HCT116 (cell line): Measurements from ENCODE around the gene MRFAP1. TPM values are rescaled to one million over a fixed set of nuclear protein-coding genes. Genes with fewer than 3 reads are reported as not detected.

Experiments
- ATAC-seq: fragments of 200-7000 bp; cut with Tn5 transposase; 2 replicates; pipeline ENCODE4 v1.9.1; 2020; ENCODE audit warnings: mild to moderate bottlenecking, moderate library complexity
- BruUV-seq: library from RNA; stranded (reverse); fragments of 400-500 nt; replicated peaks from 2 replicates; lab custom pipeline; 2021; lab: Mats Ljungman, UMichigan
- CTCF ChIA-PET: fragments of 300-600 bp; sonication (Branson Sonifier 250); formaldehyde crosslinking; loops from one replicate; lab custom pipeline; 2021; ENCODE audit warnings: antibody characterized with exemption; lab: Charles Lee
- POLR2A ChIA-PET: fragments of 300-600, 350-600 bp; sonication (Branson Sonifier 250); formaldehyde crosslinking; loops from one replicate; lab custom pipeline; 2021; ENCODE audit warnings: antibody characterized with exemption; lab: Charles Lee
- RAD21 ChIA-PET, 2 experiments: fragments of 300-600 bp; sonication (Branson Sonifier 250); formaldehyde crosslinking; loops; one replicate each; lab custom pipeline; 2023; ENCODE audit warnings: low total read pairs in 2 of 2; ENCODE audit not compliant: uncharacterized antibody in 2 of 2, unreplicated experiment in 2 of 2, low non-redundant PET in 1 of 2; lab: Charles Lee
- DNase-seq: peaks from one replicate; pipeline ENCODE4 v3.0.0-alpha.2; 2010; ENCODE audit warnings: low read depth, low spot score
- H2AFZ ChIP-seq: fragments of 200-600 bp; shearing (Covaris generic), sonication (generic); 2 replicates; pipeline ENCODE4 v1.6.1; 2017; ENCODE audit warnings: low read depth, mixed run types, mixed read lengths, antibody characterized with exemption, low read length; ENCODE audit not compliant: poor library complexity, severe bottlenecking
- H3K27ac ChIP-seq: 2 replicates; pipeline ENCODE4 v1.5.1; 2012; ENCODE audit warnings: low read depth, low read length
- H3K27me3 ChIP-seq: fragments of 200-600 bp; sonication (generic); 2 replicates; pipeline ENCODE4 v1.6.1; 2016; ENCODE audit warnings: mixed run types, low read length, mixed read lengths; ENCODE audit not compliant: insufficient read depth
- H3K36me3 ChIP-seq, 2 experiments: fragments of 200-500 bp in 1 of 2; fragments of 200-600 bp in 1 of 2; sonication (Bioruptor generic) in 1 of 2; sonication (generic) in 1 of 2; 2 replicates each; pipeline versions ENCODE4 v1.5.1 to v1.6.1; 2014 to 2016; ENCODE audit warnings: low read length in 2 of 2, inconsistent platforms in 1 of 2, mixed read lengths in 1 of 2, mixed run types in 1 of 2; ENCODE audit not compliant: insufficient read depth in 2 of 2, control insufficient read depth in 1 of 2
- H3K4me1 ChIP-seq, 2 experiments: fragments of 200-600 bp in 1 of 2; sonication (generic) in 1 of 2; 2 replicates each; pipeline versions ENCODE4 v1.5.1 to v1.6.1; 2012 to 2017; ENCODE audit warnings: low read length in 2 of 2, inconsistent platforms in 1 of 2, mild to moderate bottlenecking in 1 of 2, mixed read lengths in 1 of 2, mixed run types in 1 of 2, moderate library complexity in 1 of 2; ENCODE audit not compliant: insufficient read depth in 2 of 2, control insufficient read depth in 1 of 2
- H3K4me2 ChIP-seq: fragments of 200-600 bp; sonication (generic); 2 replicates; pipeline ENCODE4 v1.6.1; 2017; ENCODE audit warnings: mixed run types, low read length, mixed read lengths
- H3K4me3 ChIP-seq, 2 experiments: fragments of 200-600 bp in 1 of 2; sonication (generic) in 1 of 2; replicated peaks in 1 of 2; 2 replicates each; pipeline ENCODE4 v1.5.1; 2011 to 2016; ENCODE audit warnings: low read length in 2 of 2, control low read depth in 1 of 2, low read depth in 1 of 2, mild to moderate bottlenecking in 1 of 2, mixed read lengths in 1 of 2, mixed run types in 1 of 2
- H3K79me2 ChIP-seq: fragments of 200-600 bp; sonication (generic); 2 replicates; pipeline ENCODE4 v1.6.1; 2017; ENCODE audit warnings: mild to moderate bottlenecking, mixed run types, low read length, moderate library complexity, mixed read lengths; ENCODE audit not compliant: insufficient read depth
- H3K9ac ChIP-seq: fragments of 200-600 bp; sonication (generic); 2 replicates; pipeline ENCODE4 v1.6.1; 2016; ENCODE audit warnings: low read length, mixed read lengths
- H3K9me2 ChIP-seq: fragments of 200-600 bp; sonication (generic), shearing (Covaris generic); 2 replicates; pipeline ENCODE4 v1.6.1; 2017; ENCODE audit warnings: mixed run types, mild to moderate bottlenecking, moderate library complexity; ENCODE audit not compliant: insufficient read depth
- H3K9me3 ChIP-seq, 2 experiments: fragments of 200-500 bp in 1 of 2; fragments of 200-600 bp in 1 of 2; sonication (Bioruptor generic) in 1 of 2; sonication (generic) in 1 of 2; 2 replicates each; pipeline ENCODE4 v1.6.1; 2014 to 2017; ENCODE audit warnings: low read length in 2 of 2, mixed read lengths in 2 of 2, inconsistent platforms in 1 of 2, low read depth in 1 of 2, mild to moderate bottlenecking in 1 of 2, mixed run types in 1 of 2, moderate library complexity in 1 of 2; ENCODE audit not compliant: control insufficient read depth in 1 of 2, insufficient read depth in 1 of 2
- H4K20me1 ChIP-seq: fragments of 200-600 bp; sonication (generic), shearing (Covaris generic); 2 replicates; pipeline ENCODE4 v1.6.1; 2017; ENCODE audit warnings: mixed run types, mild to moderate bottlenecking, moderate library complexity; ENCODE audit not compliant: insufficient read depth
- CEBPB ChIP-seq: IDR thresholded peaks from 2 replicates; pipeline ENCODE4 v1.6.1; 2012; ENCODE audit warnings: low read depth
- EGR1 ChIP-seq: IDR thresholded peaks from 2 replicates; pipeline ENCODE4 v1.6.1; 2012; ENCODE audit warnings: low read depth
- ELF1 ChIP-seq: IDR thresholded peaks from 2 replicates; pipeline ENCODE4 v1.6.1; 2012; ENCODE audit warnings: low read depth, borderline replicate concordance
- EZH2 ChIP-seq: fragments of 200-600 bp; sonication (generic); IDR thresholded peaks from 2 replicates; pipeline ENCODE4 v1.6.1; 2017; ENCODE audit warnings: antibody characterized with exemption, mixed run types
- EZH2phosphoT487 ChIP-seq: fragments of 200-600 bp; IDR thresholded peaks from 2 replicates; pipeline ENCODE4 v1.6.1; 2018; ENCODE audit warnings: antibody characterized with exemption, borderline replicate concordance
- FOSL1 ChIP-seq: IDR thresholded peaks from 2 replicates; pipeline ENCODE4 v1.6.1; 2012; ENCODE audit warnings: low read depth
- POLR2A ChIP-seq: IDR thresholded peaks from 2 replicates; pipeline ENCODE4 v1.7.0; 2011; ENCODE audit warnings: borderline replicate concordance; ENCODE audit not compliant: insufficient read depth, insufficient read length; ENCODE audit errors: extremely low read depth
- SIN3A ChIP-seq: IDR thresholded peaks from 2 replicates; pipeline ENCODE4 v1.6.1; 2012; ENCODE audit warnings: low read depth
- SRF ChIP-seq: IDR thresholded peaks from 2 replicates; pipeline ENCODE4 v1.6.1; 2012; ENCODE audit warnings: low read depth
- ZNF274 ChIP-seq: fragments of 200-500 bp; sonication (Bioruptor generic); IDR thresholded peaks from 2 replicates; pipeline ENCODE4 v1.6.1; 2014; ENCODE audit warnings: mild to moderate bottlenecking, low read depth, low read length, inconsistent platforms
- intact Hi-C: fragments of 100-400 bp; cut with micrococcal nuclease; formaldehyde crosslinking; loops from 2 replicates; pipeline ENCODE4 v1.10.0; 2022
- total RNA-seq: library from RNA; stranded (reverse); gene quantifications from one replicate; pipeline ENCODE4 v1.2.1, GENCODE V29; 2021; ENCODE audit not compliant: unreplicated experiment
- TF ChIP-seq, protein P1 (sequence below): IDR thresholded peaks from 2 replicates; pipeline ENCODE4 v1.6.1; 2012
- TF ChIP-seq, protein P2 (sequence below): IDR thresholded peaks from 2 replicates; pipeline ENCODE4 v1.6.1; 2012
- TF ChIP-seq, protein P3 (sequence below): IDR thresholded peaks from 2 replicates; pipeline ENCODE4 v1.6.1; 2011; ENCODE audit warnings: mild to moderate bottlenecking, low read length, moderate library complexity; ENCODE audit not compliant: insufficient replicate concordance; ENCODE audit errors: extremely low read depth

MRFAP1 gene
- total RNA-seq, 1 experiment from 2014 or later: 313 TPM

DNA sequence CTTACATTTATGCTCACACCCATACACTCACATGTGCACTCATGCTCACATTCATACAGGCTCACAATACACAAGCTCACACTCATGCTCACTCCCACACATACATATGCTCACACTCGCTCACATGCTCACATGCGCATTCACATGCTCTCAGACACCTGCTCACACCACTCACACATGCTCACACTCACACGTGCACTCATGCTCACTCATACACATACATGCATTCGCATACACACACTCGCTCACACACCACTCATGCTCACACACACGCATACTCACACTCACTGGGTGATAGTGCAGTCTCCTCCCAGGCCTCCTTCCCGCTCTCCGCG, 24.8 kb downstream of the MRFAP1 start:
- Histone ChIP-seq H3K4me1 (peaks cover 0 to 11% of the 10 kb centered on the region in 2 experiments; a peak in 3 of 4 replicates), H3K27me3 (no peaks in the 10 kb centered on the region), H3K9me2 (no peaks in the 10 kb centered on the region), H3K79me2 (no peaks in the 10 kb centered on the region), H3K4me2 (no peak overlapping the region), H3K9ac (no peak overlapping the region), H4K20me1 (no peaks in the 10 kb centered on the region), H3K27ac (no peak overlapping the region), H3K4me3 (no peak overlapping the region), H3K9me3 (no peaks in the 10 kb centered on the region), H3K36me3 (no peaks in the 10 kb centered on the region), H2AFZ (no peak overlapping the region)
- ChIA-PET CTCF (no interaction called here), RAD21 (no interaction called here), POLR2A (no interaction called here)
- no peak for DNase-seq
- no peak for ATAC-seq
- BruUV-seq: no TSS peak
- TF ChIP-seq ZNF274: no peak
- TF ChIP-seq, protein P1, sequence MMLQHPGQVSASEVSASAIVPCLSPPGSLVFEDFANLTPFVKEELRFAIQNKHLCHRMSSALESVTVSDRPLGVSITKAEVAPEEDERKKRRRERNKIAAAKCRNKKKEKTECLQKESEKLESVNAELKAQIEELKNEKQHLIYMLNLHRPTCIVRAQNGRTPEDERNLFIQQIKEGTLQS: no peak
- no peak for TF ChIP-seq SRF
- no peak for TF ChIP-seq EGR1
- TF ChIP-seq ELF1: no peak
- TF ChIP-seq CEBPB: no peak
- TF ChIP-seq, protein P2, sequence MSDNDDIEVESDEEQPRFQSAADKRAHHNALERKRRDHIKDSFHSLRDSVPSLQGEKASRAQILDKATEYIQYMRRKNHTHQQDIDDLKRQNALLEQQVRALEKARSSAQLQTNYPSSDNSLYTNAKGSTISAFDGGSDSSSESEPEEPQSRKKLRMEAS: no peak
- no peak for TF ChIP-seq POLR2A
- TF ChIP-seq, protein P3, sequence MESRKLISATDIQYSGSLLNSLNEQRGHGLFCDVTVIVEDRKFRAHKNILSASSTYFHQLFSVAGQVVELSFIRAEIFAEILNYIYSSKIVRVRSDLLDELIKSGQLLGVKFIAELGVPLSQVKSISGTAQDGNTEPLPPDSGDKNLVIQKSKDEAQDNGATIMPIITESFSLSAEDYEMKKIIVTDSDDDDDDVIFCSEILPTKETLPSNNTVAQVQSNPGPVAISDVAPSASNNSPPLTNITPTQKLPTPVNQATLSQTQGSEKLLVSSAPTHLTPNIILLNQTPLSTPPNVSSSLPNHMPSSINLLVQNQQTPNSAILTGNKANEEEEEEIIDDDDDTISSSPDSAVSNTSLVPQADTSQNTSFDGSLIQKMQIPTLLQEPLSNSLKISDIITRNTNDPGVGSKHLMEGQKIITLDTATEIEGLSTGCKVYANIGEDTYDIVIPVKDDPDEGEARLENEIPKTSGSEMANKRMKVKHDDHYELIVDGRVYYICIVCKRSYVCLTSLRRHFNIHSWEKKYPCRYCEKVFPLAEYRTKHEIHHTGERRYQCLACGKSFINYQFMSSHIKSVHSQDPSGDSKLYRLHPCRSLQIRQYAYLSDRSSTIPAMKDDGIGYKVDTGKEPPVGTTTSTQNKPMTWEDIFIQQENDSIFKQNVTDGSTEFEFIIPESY: no peak
- TF ChIP-seq EZH2phosphoT487: no peak
- no peak for TF ChIP-seq FOSL1
- TF ChIP-seq EZH2: no peak
- TF ChIP-seq SIN3A: no peak
- intact Hi-C loops: no loop called here
